SK-N-SH treated with all-trans-retinoic acid at 6 μM for 48 hours (cell line): ENCODE measurements around the gene ZSWIM8.
A peak's percentile ranks its signal among the peaks of the same experiment; 100 is the strongest.

ENCODE experiments used
- ATAC-seq: fragments of 200-7000 bp; cut with Tn5 transposase; 3 replicates; pipeline ENCODE4 v1.9.1; 2020; ENCODE audit warnings: mild to moderate bottlenecking, moderate library complexity
- BACH2 ChIP-seq: fragments of 250-450 bp; sonication (Bioruptor Pico); IDR thresholded peaks from 2 replicates; pipeline ENCODE4 v1.9.0; 2021; ENCODE audit warnings: mild to moderate bottlenecking, borderline replicate concordance
- CSDC2 ChIP-seq: fragments of 250-450 bp; sonication (Bioruptor Pico); IDR thresholded peaks from 2 replicates; pipeline ENCODE4 v1.5.0; 2020; ENCODE audit warnings: mild to moderate bottlenecking, moderate library complexity
- ESRRG ChIP-seq: fragments of 250-450 bp; sonication (Bioruptor Pico); IDR thresholded peaks from 2 replicates; pipeline ENCODE4 v1.6.1; 2021; ENCODE audit warnings: mild to moderate bottlenecking
- GLIS3 ChIP-seq: fragments of 250-450 bp; sonication (Bioruptor Pico); IDR thresholded peaks from 2 replicates; pipeline ENCODE4 v1.5.0; 2020; ENCODE audit warnings: mild to moderate bottlenecking, moderate library complexity
- ISL1 ChIP-seq: fragments of 250-450 bp; sonication (Bioruptor Pico); IDR thresholded peaks from 2 replicates; pipeline ENCODE4 v2.1.2; 2022; ENCODE audit warnings: mild to moderate bottlenecking, moderate library complexity
- OSR1 ChIP-seq: fragments of 250-450 bp; sonication (Bioruptor Pico); IDR thresholded peaks from 2 replicates; pipeline ENCODE4 v1.8.0; 2022; ENCODE audit warnings: moderate library complexity, mild to moderate bottlenecking, inconsistent platforms
- PPARA ChIP-seq: fragments of 250-450 bp; sonication (Bioruptor Pico); IDR thresholded peaks from 2 replicates; pipeline ENCODE4 v1.5.0; 2020; ENCODE audit warnings: mild to moderate bottlenecking, borderline replicate concordance
- RARB ChIP-seq: fragments of 250-450 bp; sonication (Bioruptor Pico); IDR thresholded peaks from 2 replicates; pipeline ENCODE4 v1.8.0; 2021; ENCODE audit warnings: mild to moderate bottlenecking, moderate library complexity
- SNAI2 ChIP-seq: fragments of 250-450 bp; sonication (Bioruptor Pico); IDR thresholded peaks from 2 replicates; pipeline ENCODE4 v1.5.0; 2020; ENCODE audit warnings: mild to moderate bottlenecking, moderate library complexity
- TCF4 ChIP-seq: fragments of 250-450 bp; sonication (Bioruptor Pico); IDR thresholded peaks from 2 replicates; pipeline ENCODE4 v1.8.0; 2021; ENCODE audit warnings: mild to moderate bottlenecking, moderate library complexity, borderline replicate concordance
- TOX ChIP-seq: fragments of 250-450 bp; sonication (Bioruptor Pico); IDR thresholded peaks from 2 replicates; pipeline ENCODE4 v1.8.0; 2021; ENCODE audit warnings: mild to moderate bottlenecking, moderate library complexity, borderline replicate concordance
- ZC3H10 ChIP-seq: fragments of 250-450 bp; sonication (Bioruptor Pico); IDR thresholded peaks from 2 replicates; pipeline ENCODE4 v1.5.1; 2021; ENCODE audit warnings: mild to moderate bottlenecking, moderate library complexity
- ZFP30 ChIP-seq: fragments of 450-650 bp; formaldehyde crosslinking; IDR thresholded peaks from 2 replicates; pipeline ENCODE4 v1.5.0; 2022; ENCODE audit warnings: mild to moderate bottlenecking, moderate library complexity
- ZNF565 ChIP-seq: fragments of 450-650 bp; formaldehyde crosslinking; conservative IDR thresholded peaks from 2 replicates; pipeline ENCODE4 v1.5.0; 2020; ENCODE audit warnings: low read depth, mild to moderate bottlenecking, moderate library complexity
- ZNF70 ChIP-seq: fragments of 450-650 bp; formaldehyde crosslinking; IDR thresholded peaks from 2 replicates; pipeline ENCODE4 v1.5.0; 2020; ENCODE audit warnings: mild to moderate bottlenecking, moderate library complexity
- ZNF8 ChIP-seq: fragments of 450-650 bp; formaldehyde crosslinking; IDR thresholded peaks from 2 replicates; pipeline ENCODE4 v1.5.0; 2020; ENCODE audit warnings: mild to moderate bottlenecking, moderate library complexity
- TF ChIP-seq, protein P1 (sequence below): fragments of 250-450 bp; sonication (Bioruptor Pico); IDR thresholded peaks from 2 replicates; pipeline ENCODE4 v1.8.0; 2020; ENCODE audit warnings: mild to moderate bottlenecking, moderate library complexity, borderline replicate concordance
- TF ChIP-seq, protein P2 (sequence below): fragments of 250-450 bp; sonication (Bioruptor Pico); IDR thresholded peaks from 2 replicates; pipeline ENCODE4 v1.5.1; 2021; ENCODE audit warnings: mild to moderate bottlenecking, moderate library complexity
- TF ChIP-seq, protein P3 (sequence below): fragments of 250-450 bp; sonication (Bioruptor Pico); IDR thresholded peaks from 2 replicates; pipeline ENCODE4 v1.5.1; 2020; ENCODE audit warnings: low read depth, mild to moderate bottlenecking, moderate library complexity
- TF ChIP-seq, protein P4 (sequence below): fragments of 250-450 bp; sonication (Bioruptor Pico); IDR thresholded peaks from 2 replicates; pipeline ENCODE4 v1.8.0; 2021; ENCODE audit warnings: low read depth, mild to moderate bottlenecking, moderate library complexity, borderline replicate concordance

The ZSWIM8 gene

DNA sequence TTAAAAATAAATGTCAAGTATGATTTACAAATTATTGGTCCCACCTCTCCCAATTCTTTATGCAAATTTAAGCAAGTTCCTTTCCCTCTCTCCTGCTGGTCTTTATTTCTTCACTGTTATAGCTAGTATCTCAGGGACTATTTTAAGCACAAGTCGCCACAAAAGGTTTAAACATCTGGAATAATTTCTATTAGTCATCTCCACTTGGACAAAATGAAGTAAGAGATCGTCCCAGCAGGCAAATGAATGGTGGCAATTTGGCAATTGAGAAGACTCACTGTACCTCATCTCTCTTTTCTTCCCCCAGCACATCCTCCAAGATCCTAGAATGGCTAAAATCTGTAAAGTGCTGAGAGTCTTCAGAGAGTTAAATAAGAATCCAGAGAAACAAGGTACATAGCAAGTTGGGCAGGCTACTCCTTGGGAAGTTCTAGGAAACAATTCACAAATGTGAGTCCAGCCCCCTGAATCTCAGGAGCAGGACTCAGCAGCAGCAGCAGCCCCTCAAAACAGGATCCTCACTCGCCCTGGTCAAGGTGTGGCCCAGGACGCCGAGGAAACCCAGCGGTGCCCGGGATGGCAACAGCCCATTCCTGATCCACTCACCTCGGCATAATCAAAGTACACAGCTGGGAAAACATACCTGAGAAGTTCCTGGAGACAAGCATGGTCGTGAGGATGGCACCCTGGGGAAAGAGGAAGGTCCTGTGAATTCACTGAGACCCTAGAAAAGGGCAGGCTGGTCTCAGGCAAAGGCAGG, 56.3 kb downstream of the ZSWIM8 start (continued):
- TF ChIP-seq, protein P1, sequence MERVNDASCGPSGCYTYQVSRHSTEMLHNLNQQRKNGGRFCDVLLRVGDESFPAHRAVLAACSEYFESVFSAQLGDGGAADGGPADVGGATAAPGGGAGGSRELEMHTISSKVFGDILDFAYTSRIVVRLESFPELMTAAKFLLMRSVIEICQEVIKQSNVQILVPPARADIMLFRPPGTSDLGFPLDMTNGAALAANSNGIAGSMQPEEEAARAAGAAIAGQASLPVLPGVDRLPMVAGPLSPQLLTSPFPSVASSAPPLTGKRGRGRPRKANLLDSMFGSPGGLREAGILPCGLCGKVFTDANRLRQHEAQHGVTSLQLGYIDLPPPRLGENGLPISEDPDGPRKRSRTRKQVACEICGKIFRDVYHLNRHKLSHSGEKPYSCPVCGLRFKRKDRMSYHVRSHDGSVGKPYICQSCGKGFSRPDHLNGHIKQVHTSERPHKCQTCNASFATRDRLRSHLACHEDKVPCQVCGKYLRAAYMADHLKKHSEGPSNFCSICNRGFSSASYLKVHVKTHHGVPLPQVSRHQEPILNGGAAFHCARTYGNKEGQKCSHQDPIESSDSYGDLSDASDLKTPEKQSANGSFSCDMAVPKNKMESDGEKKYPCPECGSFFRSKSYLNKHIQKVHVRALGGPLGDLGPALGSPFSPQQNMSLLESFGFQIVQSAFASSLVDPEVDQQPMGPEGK (CRISPR knock-in tag): no peak
- no peak for TF ChIP-seq PPARA (CRISPR knock-in tag)

DNA sequence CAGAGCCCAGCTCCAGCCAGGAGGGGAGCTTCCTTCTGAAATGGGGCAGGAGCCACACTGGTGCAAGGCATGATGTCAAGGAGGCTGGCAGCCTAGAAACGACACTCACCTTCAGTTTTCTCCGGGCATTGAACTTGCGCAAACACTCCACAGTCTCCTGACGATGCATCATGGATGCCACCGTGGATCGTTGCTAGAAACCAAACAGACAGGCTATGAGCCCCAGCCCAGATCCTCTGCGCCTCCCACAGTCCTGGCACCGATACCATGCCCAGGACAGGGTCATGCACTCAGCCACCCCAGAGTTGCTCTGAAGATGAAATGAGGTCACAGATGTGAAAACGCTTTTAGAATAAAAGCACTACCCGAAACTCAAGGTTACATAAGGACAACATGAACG, 56.9 kb downstream of the ZSWIM8 start:
- ATAC-seq: no peak
- TF ChIP-seq TCF4 (CRISPR knock-in tag) (no peak), ZNF565 (CRISPR knock-in tag) (no peak)

DNA sequence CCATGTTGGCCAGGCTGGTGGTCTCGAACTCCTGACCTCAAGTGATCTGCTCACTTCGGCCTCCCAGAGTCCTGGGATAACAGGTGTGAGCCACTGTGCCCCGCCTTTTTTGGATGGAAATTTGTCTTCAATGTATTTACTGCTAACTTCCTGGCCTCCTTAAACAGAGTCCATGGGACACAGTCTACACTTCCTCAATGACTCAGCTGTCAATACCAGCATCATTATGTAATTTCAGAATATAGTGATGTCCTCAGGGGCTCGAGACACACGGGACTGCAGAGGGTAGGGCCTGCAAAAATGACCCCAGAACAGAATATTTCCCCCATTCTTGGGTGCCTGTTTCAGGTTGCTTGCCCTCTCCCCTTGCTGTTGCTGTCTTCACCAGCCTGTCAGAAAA, 57.9 kb downstream of the ZSWIM8 start:
- TF ChIP-seq, protein P2, sequence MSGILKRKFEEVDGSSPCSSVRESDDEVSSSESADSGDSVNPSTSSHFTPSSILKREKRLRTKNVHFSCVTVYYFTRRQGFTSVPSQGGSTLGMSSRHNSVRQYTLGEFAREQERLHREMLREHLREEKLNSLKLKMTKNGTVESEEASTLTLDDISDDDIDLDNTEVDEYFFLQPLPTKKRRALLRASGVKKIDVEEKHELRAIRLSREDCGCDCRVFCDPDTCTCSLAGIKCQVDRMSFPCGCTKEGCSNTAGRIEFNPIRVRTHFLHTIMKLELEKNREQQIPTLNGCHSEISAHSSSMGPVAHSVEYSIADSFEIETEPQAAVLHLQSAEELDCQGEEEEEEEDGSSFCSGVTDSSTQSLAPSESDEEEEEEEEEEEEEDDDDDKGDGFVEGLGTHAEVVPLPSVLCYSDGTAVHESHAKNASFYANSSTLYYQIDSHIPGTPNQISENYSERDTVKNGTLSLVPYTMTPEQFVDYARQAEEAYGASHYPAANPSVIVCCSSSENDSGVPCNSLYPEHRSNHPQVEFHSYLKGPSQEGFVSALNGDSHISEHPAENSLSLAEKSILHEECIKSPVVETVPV (CRISPR knock-in tag): no peak
- TF ChIP-seq ZNF565 (CRISPR knock-in tag): no peak
- TF ChIP-seq SNAI2 (CRISPR knock-in tag): no peak
- TF ChIP-seq PPARA (CRISPR knock-in tag): no peak
- no peak for ATAC-seq

DNA sequence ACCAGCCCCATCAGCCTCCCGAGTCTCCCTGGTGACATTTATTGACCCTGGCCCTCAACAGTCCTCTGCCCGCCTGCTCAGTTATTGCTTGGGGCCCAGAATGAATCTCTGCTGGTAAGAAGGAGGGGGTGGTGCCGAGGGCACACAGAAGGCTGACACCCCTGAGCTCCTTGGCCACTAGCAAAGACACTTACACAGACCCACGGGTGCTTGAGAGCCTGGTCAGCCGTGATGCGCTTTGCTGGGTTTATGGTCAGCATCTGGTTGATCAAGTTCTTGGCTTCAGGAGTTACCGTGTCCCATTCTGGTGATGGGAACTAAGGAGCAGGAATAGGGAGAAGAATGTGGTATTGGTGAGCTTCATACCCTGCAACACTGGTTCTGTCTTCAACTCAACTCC, 61.6 kb downstream of the ZSWIM8 start:
- ATAC-seq: no peak
- TF ChIP-seq GLIS3 (CRISPR knock-in tag) (no peak), RARB (no peak), BACH2 (CRISPR knock-in tag) (no peak), ZNF8 (CRISPR knock-in tag) (no peak), SNAI2 (CRISPR knock-in tag) (no peak), PPARA (CRISPR knock-in tag) (no peak)
- TF ChIP-seq, protein P3, sequence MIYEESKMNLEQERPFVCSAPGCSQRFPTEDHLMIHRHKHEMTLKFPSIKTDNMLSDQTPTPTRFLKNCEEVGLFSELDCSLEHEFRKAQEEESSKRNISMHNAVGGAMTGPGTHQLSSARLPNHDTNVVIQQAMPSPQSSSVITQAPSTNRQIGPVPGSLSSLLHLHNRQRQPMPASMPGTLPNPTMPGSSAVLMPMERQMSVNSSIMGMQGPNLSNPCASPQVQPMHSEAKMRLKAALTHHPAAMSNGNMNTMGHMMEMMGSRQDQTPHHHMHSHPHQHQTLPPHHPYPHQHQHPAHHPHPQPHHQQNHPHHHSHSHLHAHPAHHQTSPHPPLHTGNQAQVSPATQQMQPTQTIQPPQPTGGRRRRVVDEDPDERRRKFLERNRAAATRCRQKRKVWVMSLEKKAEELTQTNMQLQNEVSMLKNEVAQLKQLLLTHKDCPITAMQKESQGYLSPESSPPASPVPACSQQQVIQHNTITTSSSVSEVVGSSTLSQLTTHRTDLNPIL: no peak

DNA sequence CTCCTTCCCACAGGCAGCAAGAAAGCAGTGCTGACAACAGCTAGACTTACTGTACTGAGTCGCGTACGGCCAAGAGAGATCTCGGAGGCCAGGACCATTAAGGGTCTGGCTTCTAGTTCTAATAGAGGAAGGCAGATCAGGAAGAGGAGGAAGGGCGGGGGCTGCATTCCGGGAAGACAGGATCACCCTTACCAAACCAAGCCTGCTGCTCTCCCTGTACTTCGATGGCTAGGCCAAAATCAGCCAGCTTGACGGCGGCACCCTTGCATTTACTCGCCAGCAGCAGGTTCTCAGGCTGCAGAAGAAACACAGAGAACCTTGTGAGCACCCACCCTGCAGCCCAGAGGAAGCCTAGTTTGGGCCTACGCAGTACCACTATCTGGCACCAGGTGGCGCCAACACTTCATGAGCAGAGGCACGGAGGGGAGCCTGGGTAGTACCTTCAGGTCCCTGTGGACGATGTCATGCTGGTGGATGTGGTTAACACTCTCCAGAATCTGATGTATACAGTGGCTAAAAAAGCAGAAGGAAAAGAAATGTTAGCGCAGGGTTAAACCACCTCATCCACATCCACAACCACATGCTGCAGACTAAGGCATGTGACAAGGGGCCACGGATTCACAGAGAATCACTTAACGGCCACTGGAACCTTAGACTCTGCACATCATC, 63.5 kb downstream of the ZSWIM8 start:
- peak; percentile 86 for ATAC-seq
- TF ChIP-seq ZC3H10 (CRISPR knock-in tag) (no peak), RARB (no peak), ESRRG (CRISPR knock-in tag) (no peak), OSR1 (no peak), ZFP30 (CRISPR knock-in tag) (no peak), CSDC2 (CRISPR knock-in tag) (no peak), TOX (no peak), ZNF8 (CRISPR knock-in tag) (no peak), GLIS3 (CRISPR knock-in tag) (no peak), ISL1 (CRISPR knock-in tag) (no peak), ZNF70 (CRISPR knock-in tag) (no peak), PPARA (CRISPR knock-in tag) (no peak), TCF4 (CRISPR knock-in tag) (no peak)
- TF ChIP-seq, protein P3: no peak
- TF ChIP-seq, protein P4, sequence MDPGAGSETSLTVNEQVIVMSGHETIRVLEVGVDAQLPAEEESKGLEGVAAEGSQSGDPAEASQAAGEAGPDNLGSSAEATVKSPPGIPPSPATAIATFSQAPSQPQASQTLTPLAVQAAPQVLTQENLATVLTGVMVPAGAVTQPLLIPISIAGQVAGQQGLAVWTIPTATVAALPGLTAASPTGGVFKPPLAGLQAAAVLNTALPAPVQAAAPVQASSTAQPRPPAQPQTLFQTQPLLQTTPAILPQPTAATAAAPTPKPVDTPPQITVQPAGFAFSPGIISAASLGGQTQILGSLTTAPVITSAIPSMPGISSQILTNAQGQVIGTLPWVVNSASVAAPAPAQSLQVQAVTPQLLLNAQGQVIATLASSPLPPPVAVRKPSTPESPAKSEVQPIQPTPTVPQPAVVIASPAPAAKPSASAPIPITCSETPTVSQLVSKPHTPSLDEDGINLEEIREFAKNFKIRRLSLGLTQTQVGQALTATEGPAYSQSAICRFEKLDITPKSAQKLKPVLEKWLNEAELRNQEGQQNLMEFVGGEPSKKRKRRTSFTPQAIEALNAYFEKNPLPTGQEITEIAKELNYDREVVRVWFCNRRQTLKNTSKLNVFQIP (CRISPR knock-in tag): no peak
